Non-pigmented ciliary epithelial cell (primary cell): ENCODE data around the gene TMPRSS2.

ENCODE experiments used
- DNase-seq: peaks from one replicate; pipeline ENCODE4 v3.0.0-alpha.2; 2010; ENCODE audit warnings: low read depth

The TMPRSS2 gene

DNA sequence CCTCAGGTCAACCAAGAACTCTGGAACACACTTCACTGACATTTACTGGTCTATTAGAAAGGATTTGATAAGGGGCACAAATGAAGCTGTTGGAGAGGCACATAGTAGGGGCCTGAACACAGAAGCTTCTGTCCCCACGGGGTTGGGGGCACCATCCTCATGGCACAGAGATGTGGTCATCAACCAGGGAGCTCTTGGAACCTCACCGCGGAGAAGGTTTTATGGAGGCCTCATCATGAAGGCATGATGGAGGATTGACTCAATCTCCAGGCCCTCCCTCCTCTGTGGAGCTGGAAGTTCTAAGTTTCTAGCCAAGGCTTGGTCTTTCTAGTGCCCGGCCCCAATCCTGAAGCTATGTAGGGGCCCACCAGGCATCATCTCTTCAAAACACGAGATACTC is 58.3 kb downstream of the TMPRSS2 start:
- no peak for DNase-seq

DNA sequence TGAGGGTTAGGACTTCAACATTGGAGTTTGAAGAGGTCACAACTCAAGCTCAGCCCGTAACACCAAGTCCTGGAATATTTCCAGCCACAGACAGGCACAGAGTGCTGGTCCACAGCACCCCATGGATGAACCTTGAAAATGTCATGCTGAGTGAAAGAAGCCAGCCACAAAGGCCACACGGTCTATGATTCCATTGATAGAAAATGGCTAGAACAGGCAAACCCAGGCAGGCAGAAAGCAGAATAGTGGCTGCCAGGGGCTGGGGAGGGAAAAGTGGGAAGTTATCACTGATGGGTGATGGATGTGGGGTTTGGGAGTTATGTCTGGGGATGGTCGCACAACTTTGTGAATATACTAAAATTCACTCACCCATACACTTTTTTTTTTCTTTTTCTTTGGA is 60.6 kb downstream of the TMPRSS2 start:
- DNase-seq, result no peak

DNA sequence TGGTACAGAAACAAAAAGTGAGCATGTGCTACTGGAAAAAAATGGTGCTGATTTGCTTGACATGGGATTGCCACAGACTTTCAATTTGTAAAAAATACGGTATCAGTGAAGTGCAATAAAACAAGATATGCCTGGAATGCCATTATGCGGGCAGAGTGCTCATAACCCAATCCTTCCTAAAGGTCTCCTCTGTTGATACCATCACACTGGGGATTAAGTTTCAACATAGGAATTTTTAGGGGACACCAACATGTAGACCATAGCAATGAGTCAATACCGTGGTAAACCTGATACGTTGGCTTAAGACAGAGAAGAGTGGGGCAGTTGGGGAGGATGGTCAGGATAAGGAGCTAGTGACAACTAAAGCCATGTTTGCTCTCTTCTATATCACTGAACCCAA is 61.4 kb downstream of the TMPRSS2 start:
- no peak for DNase-seq

DNA sequence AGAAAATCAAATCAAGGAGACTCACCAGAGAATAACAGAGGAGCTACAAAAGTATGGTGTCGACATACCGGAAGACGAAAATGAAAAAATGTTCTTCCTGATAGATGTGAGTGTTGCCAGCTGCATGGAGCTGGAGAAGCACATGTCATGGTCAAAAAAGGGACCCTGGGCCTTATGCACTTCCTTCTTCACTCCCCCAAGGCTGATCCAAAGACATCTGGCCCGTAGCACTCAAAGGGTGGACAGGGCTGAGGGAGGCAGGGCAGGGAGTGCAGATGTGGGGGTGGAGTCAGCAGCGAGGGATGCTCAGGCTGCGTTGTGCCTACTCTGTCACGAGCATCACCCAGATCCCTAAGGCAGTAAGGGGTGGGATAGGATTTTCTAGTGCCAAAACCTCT is 62.5 kb downstream of the TMPRSS2 start:
- DNase-seq, result no peak

DNA sequence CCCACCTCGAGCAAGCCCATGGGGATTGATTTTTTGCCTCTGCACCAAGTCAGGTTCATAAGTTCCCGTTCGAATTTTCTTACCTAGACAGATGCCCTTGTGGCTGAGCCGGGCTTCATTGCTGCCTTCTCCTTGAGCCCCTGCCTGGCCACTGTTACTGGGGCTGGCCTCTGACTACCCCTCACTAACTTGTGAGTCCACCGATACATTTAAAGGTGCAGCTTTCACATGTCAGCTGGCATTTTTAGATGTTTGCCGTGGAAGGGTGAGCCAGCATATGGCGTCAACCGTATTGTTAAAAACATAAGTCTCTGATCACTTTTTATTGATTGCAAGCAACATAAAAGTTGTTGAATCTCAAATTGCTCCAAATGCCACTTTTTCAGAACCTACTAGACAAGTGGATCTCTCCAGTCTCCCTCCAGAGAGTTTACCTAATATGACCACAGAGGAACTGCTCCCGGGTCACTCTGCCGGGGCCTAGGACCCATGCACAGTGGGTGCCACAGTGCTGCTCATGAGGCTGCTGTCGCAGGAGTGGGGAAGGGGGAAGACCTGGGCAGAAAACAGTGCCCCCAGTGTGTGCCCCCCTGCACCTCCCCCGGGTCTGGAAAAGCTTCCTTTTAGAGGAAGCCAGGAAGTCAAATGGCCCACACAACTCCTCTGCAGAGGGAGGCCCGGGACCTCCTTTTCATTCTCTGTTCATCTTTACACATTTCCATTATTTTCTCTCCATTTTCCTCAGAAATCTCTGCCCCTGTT is 63.1 kb downstream of the TMPRSS2 start:
- DNase-seq, result no peak

DNA sequence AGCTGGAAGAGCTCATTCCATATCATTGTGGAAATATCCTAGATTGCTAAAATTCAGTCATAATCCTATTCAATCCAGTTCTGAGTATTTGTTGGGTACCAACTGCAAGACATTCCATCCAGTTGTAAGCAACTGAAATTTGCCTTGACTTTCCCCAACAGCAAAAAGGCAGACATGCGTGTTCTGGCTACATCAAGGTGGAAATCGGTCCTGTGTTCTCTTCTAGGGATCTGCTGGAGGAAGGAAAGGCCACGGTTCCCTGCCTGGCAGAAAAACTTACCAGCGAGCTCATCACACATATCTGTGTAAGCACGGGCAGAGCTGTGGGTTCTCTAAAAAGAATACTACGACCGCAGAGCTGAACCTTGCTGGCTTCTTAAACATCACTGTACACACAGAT is 64.4 kb downstream of the TMPRSS2 start:
- no peak for DNase-seq

DNA sequence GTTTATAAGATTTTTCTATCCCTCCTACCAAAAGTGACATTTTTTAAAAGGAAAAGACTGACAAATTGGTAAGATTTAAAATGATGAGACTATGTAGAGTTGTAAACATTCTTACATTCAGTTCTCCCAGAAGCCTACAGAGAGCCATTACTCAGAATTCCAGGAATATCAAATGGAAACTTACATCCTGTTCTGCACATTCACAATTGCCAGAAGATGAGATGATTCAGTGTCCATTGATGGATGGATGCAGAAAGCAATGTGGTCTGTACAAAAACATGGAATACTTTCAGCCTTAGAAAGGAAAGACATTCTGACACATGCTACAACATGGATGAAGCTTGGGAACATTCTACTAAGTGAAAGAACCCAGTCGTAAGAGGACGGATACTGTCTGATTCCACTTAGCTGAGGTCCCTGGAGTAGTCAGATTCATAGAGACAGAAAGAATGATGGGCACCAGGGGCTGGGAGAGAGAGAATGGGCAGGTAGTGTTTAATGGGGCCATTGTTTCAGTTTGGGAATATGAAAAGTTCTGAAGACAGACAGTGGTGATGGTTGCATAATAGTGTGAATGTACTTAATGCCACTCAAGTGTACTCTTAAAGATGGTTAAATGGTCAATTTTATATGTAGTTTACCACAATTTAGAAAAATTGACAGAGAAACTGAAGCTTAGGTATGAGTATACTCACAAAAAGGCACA is 65.3 kb downstream of the TMPRSS2 start:
- DNase-seq, result no peak

DNA sequence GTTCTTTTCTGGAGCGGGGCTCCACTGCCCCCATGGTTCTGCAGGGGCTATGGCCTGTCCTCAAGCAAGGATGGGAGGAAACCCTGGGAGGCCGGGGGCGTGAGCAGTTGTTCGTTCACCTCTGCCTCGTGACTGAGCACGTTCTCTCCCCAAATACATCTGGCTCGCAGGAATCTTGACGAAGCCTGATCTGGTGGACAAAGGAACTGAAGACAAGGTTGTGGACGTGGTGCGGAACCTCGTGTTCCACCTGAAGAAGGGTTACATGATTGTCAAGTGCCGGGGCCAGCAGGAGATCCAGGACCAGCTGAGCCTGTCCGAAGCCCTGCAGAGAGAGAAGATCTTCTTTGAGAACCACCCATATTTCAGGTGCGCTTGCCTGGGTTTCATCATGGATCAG is 66.4 kb downstream of the TMPRSS2 start:
- no peak for DNase-seq

DNA sequence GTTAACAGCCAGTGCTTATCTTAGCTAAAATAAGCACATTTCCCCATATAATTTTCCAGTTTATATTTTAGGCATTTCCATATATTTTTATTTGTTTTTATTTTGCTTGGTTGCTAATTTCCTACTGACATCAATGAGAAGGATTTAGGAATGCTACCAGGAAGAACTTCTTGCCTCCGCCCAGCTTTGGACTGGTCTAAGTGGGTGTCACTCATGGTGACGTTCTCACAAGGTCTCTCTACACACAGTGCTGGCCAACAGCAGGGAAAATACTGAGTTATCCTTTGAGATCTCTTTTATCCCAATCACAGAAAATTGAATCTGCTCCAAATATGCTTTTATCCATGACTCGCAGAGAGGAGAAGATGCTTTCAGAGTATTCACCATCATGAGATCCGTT is 68.7 kb downstream of the TMPRSS2 start:
- DNase-seq, result no peak

DNA sequence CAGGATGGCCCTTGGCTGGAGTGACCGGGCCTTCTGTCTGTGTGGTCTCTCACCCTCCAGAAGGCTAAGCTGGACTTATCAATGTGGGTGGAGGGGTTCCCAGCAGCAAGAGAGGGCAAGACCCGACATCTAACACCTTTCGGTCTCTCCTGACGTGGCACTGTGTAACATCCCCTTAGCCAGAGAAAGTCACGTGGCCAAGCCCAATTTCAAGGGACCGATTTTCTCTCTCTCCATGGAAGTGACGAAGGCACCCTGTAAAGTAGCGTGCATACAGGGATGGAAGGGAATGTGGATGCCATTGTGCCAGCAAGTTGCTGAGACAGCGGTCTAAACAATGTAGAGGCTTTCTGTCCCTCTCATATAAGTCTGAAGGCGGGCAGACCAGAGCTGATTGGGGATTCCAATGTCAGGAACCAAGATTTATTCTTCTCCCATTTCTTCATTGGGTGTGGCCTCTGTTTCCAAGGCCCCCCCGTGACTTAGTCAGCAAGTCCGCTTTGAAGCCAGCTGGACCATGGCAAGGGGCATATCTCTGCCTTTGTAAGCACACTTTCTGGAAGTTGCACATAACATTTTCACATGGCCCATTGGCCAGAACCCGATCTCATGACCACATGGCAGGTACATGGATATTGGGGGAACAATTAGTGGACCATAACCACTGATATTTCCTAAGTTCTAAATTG is 69.4 kb downstream of the TMPRSS2 start:
- DNase-seq, result no peak

DNA sequence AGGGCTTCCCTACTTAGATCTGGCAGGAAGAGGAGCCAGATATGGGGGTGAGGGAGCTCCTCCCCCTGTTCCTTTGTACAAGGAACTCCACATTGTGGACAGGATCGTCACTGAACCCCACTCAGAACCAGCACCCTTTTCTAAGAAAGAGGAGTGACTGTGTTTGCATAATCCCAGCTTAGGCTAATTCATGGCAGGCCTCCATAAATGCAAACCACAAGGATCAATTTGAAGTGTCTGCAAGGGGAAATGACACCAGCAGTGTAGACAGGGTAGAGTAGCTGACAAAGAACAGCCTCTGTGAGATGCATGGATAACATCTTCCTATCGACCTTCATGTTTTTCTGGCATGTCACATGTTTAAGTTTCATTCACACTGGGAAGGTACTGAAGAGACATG is 70.2 kb downstream of the TMPRSS2 start:
- DNase-seq, result no peak

DNA sequence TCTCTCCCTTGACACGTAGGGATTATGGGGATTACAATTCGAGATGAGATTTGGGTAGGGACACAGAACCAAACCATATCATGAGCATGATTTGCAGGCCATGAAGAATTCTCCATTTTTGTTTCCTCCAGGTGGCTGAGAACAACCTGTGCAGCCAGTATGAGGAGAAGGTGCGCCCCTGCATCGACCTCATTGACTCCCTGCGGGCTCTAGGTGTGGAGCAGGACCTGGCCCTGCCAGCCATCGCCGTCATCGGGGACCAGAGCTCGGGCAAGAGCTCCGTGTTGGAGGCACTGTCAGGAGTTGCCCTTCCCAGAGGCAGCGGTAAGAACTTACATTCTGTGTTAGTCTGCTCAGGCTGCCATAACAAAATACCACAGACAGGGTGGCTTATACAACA is 72.3 kb downstream of the TMPRSS2 start:
- no peak for DNase-seq

DNA sequence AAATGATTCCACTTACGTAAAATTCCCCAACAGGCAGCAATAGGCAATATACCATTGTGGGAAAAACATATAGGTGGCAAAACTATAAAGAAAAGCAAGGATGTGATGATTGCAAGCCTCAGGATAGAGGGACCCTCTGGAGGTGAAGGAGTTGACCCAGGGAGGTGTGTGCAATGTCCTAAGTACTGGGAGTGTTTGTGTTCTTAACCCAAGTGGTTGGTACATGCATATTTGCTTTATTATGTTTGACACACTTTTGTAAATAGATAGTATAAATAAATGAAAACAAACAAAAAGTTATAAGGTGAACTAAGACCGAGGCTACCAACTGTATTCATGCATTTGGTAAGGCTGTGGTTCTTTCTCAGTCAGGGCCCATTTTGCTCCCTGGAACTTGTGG is 74.4 kb downstream of the TMPRSS2 start:
- DNase-seq, result no peak

DNA sequence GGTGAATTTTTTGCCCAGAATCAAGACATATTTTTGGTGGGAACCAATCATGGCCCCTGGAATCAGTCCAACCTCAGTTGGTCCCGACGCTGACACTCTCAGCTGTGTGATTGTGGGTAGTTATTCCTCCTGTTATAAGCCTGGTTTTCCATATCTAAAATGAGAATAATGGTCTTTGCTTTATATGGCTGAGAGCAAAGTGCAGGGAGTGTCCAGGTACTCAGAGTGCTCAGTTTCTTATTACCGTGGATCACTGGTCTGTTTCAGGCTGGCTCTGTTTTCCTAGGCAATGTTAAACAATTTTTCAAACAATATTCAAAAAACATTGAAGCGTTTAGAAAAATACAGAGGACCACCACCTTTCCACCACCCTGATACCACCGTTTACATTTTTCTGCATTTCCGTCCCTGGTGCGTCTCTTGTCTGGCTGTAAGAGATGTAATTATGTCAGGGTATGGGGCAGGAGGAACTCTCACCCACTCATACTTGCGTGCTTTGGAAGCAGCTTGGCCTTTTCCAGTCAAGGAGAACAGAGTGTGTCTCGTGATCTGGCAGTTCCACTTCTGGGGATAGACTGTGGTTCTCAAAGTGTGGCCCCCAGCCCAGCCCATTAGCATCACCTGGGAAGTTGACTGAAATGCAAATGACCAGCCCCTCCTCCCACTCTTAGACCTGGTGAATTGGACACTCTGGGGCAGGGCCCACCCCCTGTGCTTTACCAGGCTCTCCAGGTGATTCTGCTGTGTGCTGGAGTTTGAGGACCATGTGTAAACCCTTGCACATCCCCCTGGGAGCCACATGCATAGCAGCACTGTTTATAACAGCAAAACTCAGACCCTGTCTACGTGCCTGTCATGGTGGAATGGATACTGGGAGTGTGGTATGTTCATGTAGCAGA is 75.1 kb downstream of the TMPRSS2 start:
- no peak for DNase-seq

DNA sequence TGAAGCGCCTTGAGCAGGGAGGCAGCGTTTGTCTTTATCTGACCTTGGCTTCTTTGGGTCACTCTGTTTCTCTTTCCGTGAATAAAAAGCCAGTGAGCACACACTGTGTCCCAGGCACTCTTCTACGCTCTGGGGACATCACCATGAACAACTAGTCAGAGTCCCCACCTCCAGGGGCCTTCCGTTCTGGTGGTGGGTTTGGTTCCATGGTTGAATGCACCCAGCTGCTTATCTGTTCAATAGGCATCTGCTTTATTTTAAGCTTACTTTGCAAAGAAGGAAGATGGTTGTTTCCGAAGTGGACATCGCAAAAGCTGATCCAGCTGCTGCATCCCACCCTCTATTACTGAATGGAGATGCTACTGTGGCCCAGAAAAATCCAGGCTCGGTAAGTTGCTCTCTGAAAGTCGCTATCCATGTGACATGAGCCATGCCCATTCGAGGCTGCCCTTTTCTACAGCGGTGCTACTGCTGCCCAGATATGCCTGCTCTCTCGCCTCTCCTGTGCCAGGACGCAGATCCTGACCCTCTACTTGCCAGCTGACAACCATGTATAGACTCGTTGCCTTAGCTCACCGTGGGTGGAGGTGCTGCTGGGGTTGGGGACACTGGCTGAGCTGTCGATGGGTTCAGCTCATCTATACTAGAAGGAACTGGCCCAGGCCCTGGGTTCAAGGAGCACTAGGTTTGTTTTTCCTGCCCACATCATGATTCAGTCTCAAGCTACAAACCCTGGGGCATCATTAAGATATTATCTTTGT is 76.0 kb downstream of the TMPRSS2 start:
- DNase-seq, result no peak

DNA sequence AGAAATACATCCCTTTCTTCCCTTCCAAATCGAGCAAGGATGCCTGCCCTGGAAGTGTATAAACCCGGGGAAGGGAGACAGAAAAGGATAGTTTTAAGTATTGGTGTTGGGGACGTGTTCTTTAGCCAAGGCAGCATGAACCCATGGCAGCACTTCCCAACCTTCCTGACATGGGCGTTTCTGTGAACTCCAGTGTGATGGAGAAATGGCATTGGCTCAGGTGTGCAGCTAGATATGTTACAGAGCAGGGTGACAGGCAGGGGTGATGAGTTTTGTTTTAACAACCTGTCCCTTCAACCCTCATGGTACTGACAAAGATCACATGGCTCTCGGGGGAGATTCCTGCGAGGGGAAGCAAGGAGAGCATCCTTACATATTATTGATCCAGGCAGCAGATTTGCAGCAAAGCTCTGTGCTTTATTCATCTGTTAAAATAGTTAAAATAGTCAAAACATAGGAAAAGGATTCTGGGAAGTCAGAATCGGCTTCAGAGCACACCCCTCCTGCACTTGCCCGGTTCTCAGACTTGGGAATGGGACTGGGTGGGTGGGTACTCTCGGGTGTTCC is 78.0 kb downstream of the TMPRSS2 start:
- DNase-seq, result no peak

DNA sequence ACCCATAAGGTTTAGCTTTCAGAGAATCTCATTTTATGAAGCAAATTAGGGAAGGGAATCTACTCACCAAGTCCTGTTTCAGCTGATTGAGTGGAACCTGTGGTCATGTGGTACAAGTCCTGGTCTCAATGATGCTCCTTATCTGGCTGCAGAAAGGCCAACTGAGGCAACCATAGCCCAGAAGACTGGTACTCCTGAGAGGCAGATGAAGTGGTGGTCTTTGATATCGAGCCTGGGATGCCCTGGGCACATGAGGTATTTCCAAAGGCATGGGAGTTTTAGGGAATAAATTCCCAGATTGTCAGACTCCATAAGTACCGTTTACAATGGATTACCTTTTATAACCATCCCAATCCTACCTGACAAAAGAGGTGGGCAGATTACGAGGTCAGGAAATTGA is 78.7 kb downstream of the TMPRSS2 start:
- no peak for DNase-seq

DNA sequence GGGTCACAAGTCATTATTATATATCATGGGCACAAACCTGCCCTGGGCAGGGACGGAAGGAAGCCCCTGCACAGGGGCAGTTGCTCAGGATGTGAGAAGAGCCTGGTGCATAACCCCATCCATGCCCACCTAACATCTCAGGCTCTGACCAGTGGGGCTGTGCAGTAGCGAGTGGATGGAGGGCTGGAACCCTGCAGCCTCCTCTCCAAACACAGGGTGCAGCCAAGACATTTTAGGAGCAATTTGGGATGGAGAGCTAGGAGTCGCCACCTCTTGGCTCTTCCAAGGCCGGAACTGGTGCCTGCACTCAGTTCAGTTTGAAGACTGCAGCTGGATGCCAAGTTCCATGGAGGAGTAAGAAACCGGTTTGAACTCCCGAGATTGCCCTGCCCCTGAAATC is 79.1 kb downstream of the TMPRSS2 start:
- no peak for DNase-seq

DNA sequence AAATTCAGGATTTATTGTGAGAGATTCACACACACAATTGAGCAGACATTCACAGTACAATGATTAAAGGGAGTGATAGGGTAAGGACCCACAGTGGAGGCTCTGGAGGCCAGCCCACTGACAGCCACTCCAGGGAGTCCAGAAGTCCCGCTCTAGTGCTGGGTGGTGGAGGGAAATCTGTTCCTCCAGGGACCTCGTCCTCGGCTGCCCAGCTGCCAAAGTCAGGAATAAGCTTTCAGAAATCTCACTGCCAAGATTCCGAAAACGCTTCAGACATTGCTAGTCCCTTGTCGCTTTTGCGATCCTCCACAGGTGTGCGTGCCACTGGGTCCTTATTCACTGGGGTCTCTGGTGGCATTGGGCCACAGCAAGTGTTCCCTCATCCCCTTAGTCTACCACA is 79.6 kb downstream of the TMPRSS2 start:
- DNase-seq, result no peak

DNA sequence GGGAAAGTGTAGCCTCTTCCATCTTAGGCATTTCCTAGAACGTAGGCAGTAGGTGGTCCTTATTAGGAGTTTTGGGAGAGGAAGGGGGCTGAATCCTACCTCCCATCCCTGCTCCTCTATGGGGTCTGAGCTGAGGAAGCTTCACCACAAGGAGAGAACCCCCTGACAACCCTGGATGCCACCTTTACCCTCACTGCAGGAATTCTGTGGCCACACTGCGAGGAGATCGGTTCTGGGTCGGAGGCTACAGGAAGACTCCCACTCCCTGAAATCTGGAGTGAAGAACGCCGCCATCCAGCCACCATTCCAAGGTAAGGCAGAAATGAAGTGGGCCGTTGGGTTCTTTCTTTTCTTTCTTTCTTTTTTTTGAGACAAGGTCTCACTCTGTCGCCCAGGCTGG is 80.4 kb downstream of the TMPRSS2 start:
- DNase-seq, result no peak
